LHCN-M2 (cell line): Measurements from ENCODE around the gene RPS19. TPM values are rescaled to one million over a fixed set of nuclear protein-coding genes. Genes with fewer than 3 reads are reported as not detected.

Source experiments
- DNase-seq: peaks from one replicate; pipeline ENCODE4 v3.0.0-alpha.2; 2012; ENCODE audit warnings: low read depth
- total RNA-seq: library from RNA; depleted of rRNA; stranded (reverse); fragments of >200 nt; gene quantifications from 2 replicates; pipeline ENCODE4 v1.2.3, GENCODE V29; 2014

Gene RPS19
- total RNA-seq, 1 experiment from 2014 or later: 611 TPM

GRCh38 chr19:41897181-41897580 lies 37.1 kb downstream of the RPS19 start:
- DNase-seq: no peak

DNA sequence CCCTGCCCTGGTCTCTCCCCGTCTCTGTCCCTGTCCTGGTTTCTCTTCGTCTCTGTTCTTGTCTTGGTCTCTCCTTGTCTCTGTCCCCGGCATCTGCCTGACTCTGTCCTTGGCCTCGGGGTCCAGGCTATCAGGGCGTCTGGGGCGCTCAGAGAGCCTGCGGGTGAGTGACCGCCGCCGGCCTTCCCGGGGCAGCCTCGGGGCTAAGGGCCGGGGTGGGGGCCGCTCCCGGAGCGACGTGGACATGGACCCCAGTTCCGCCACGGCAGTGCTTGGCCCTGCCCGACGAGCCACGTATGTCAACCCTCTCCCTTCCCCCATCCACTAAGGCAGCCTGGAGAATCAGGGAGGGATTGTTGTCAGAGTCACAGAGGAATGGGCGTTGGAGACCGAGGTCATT lies 37.8 kb downstream of the RPS19 start:
- DNase-seq: no peak

DNA sequence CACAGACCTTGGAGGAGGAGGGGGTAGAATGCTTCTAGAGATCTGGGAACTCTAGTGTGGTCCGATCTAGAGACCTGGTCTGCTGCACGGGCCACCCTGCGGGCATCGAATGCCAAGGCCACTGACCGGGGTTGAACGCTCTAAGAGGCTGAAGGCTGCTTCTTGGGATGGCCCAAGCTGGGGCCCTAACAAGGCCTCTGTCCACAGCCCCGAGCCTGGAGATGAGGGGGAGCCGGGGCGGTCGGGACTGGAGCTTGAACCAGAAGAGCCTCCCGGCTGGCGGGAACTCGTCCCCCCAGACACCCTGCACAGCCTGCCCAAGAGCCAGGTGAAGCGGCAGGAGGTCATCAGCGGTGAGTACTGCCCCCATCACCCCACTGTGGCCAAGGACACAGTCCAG lies 38.2 kb downstream of the RPS19 start:
- DNase-seq: no peak

GRCh38 chr19:41901707-41902360 lies 41.8 kb downstream of the RPS19 start:
- no peak for DNase-seq

DNA sequence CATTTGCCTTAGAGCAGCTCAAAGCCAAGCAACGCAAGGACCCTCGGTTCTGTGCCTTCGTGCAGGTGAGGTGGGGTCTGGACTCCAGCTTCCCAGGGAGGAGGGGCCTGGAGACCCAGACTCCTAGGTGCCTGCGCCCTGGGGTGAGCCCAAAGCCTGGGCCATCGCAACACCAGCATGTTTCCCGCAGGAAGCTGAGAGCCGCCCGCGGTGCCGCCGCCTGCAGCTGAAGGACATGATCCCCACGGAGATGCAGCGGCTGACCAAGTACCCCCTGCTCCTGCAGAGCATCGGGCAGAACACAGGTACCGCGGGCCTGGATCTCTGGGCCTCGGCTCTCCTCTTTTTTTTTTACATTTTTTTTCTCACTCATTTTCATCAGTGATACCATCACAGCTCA lies 42.5 kb downstream of the RPS19 start:
- DNase-seq: no peak

DNA sequence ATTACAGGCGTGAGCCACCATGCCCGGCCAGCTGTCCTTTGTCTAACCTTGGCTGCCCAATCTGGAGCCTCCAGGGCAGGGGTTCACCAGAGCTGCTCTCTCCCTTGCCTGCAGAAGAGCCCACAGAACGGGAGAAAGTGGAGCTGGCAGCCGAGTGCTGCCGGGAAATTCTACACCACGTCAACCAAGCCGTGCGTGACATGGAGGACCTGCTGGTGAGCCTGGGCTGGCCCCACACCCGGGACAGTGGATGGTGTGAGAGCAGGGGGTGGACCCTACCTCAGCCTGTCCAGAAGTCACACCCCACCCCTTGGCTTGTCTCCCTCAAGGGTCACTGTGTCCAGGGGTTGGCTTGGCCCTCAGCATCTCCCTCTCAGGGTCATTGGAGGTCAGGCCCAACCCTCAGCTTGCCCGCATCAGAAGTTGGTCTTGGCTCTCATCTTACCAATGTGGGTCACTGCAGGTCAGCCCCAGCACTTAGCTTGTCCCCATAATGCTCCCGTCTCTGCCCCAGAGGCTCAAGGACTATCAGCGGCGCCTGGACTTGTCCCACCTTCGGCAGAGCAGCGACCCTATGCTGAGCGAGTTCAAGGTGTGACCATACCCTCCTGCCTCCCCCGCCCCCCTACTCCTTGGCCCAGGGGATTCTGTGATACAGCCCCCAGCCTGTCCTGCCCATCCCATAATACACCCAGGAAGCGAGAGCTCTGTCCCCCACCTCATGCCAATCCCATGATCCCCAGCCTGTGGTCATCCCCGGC lies 43.3 kb downstream of the RPS19 start:
- DNase-seq: no peak

DNA sequence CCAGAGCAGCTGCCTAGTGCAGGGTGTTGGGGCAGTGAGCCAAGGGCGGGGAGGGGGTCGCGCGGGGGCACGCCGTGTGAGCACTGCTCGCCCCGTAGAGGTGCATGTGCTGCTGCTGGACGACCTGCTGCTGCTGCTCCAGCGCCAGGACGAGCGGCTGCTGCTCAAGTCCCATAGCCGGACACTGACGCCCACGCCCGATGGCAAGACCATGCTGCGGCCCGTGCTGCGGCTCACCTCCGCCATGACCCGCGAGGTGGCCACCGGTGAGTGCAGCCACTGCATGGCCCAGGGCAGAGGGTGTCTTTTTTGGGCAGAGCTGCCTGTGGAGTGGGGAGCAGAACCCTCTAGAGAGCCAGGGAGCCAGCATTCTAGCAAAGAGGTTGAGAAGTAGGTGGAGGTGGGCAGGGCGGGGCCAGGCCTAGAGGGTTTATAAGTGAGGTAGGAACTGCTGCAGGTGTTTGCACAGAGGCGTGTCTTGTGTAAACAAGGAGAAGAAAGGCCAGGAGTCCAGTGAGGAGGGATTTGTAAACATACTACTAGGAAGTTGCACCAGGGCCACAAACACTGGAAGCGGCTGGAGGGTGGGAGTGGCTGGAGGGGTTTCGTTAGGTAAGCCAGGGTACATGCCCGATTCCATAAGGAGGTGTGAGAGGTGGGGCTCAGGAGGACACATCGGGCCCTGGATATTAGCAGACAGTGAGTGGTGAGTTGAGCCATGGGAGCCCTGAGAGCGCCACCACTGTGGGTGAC lies 44.2 kb downstream of the RPS19 start:
- DNase-seq: no peak

DNA sequence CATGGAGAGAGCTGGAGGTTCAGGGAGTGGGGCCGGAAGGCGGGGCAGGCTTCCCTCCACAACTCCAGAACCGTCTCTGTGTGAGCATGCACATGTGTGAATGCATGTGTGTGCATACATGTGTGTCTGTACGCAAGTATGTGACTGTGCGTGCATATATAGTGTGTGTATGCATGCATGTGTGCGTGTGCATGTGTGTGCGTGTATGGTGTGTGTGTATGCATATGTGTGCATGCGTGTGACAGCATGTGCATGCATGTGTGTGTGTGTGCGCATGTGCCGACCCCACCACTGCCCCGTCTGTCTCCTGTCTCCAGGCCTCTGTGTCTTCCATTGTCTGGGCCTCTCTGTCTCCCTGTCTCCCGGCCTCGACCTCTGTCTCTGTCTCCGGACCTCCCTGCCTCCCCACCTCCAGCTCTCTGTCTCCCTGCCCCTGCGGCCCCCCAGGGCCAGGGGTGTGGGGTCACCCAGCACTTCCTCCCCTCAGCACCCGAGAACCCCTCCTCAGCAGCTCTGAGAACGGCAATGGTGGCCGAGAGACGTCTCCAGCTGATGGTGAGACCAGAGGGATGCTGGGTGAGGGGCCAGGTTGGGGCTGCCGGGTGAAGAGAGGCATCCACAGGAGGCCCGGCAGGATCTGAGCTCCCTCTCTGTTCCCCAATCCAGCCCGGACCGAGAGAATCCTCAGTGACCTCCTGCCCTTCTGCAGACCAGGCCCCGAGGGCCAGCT lies 45.4 kb downstream of the RPS19 start:
- no peak for DNase-seq

GRCh38 chr19:41906271-41906670 lies 46.2 kb downstream of the RPS19 start:
- DNase-seq: no peak

- no peak for DNase-seq
Measured at GRCh38 chr19:41906916-41907680, 47.0 kb downstream of the RPS19 start.

DNA sequence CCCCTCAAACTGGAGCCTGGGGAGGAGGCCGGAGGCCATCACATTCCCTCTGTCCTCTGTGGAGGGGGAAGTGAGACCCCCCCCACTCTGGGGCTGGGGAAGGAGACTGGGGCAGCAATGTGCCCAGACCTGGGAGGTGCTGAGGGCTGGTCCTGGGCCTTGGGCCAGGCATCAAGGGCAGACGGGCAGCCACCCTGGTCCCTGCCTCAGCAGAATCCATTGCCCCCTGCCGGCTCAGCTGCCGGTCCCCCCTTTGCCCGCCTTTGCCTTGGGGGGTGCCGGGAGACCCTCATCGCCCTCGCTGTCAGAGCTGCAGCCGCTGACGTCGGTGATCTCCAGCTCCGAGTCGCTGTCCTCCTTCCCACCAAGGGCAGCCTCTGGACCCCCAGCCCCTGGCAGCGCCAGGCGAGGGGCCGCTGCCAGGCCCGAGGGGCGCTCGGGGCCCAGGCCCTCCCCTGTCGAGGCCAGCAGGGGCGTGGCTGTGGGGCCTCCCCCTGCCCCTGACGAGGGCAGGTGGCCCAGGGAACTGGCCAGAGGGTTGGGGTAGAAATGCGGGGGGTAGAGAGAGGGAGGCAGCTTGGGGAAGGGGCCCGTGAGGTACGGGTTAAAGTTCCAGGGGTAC lies 48.0 kb downstream of the RPS19 start:
- DNase-seq: no peak

DNA sequence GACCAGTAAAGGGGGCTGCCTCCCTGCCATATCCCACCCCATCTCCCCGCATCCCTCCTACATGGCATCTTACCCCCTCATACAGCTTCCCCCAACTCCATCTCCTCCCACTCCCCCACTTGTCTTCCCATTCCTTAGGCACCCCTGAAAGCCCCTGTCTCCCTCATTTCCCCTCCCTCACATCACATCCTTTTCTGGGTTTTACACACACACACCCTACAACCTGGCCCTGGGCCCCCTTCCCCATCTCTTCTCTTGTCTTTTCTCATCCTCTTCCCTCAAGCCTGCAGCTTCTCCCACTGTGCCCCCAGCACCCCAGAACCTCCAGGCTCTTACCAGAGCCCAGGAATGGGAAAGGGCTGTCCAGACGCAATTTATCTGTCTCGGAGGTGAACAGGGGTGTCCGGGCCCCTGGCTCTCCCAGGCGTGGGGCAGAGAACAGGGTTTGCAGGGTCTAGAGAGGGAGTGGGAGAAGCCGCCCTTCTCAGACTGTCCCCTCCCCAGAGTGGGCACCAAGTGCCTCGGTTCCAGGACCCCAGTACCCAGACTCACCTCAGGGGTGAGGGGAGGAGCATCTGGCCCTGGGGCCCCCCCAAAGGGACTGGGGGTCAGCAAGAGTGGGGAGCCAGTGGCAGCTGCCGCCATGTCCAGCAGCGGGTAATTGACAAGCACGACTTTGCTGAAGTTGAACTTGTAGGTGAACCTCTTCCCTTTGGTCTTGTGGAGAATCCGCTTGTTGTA lies 48.8 kb downstream of the RPS19 start:
- no peak for DNase-seq

DNA sequence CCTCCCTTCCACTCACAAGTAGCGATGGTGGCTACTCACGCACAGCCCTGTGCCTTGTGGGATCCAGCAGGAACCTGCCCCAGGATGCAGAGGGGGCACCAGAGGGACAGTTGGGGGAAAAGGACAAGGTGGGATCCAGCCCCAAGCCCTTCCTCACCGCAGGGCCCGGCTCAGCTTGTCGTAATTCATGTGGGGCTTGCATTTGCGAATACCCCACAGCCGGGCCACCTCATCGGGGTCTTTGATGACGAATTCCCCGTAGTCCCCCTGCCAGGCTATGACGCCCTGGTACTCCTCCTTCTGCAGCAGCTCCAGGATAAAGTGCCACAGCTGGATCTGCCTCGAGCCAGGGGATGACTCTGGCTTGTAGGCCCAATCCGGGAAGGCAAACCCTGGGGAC lies 49.7 kb downstream of the RPS19 start:
- DNase-seq: no peak

DNA sequence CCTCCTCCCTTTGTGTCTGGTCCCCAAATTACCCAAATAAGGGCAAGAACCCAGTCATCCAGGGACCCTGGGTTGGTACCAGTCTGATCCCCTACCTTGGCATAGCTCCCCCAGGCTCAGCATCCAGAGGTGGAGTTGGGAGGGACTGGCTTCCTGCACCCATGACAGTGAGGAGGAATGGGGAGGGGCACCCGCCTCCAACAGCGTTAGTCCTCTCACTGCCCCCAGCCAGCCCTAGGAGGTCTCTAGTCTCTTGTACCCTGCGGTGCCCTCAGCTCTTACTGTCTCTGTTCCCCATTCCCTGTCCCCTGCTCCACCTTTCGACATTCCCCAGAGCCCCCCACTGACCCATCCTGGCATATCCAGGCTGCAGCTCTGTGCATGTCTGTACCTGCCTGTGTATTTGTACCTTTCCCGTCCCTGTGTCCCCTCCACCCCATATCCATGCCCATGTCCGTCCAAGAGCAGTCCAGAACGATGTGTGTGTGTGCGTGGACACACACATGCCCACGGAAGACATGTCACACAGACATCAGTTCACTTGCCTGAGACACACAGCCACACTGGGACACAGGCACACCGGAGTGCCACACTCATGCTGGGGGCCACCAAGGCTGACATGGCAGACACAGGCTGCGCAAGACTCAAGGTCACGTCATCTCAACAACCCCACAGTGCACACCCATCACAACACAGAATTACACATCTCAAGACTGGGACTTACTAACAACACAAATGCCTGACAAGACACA lies 50.4 kb downstream of the RPS19 start:
- no peak for DNase-seq

DNA sequence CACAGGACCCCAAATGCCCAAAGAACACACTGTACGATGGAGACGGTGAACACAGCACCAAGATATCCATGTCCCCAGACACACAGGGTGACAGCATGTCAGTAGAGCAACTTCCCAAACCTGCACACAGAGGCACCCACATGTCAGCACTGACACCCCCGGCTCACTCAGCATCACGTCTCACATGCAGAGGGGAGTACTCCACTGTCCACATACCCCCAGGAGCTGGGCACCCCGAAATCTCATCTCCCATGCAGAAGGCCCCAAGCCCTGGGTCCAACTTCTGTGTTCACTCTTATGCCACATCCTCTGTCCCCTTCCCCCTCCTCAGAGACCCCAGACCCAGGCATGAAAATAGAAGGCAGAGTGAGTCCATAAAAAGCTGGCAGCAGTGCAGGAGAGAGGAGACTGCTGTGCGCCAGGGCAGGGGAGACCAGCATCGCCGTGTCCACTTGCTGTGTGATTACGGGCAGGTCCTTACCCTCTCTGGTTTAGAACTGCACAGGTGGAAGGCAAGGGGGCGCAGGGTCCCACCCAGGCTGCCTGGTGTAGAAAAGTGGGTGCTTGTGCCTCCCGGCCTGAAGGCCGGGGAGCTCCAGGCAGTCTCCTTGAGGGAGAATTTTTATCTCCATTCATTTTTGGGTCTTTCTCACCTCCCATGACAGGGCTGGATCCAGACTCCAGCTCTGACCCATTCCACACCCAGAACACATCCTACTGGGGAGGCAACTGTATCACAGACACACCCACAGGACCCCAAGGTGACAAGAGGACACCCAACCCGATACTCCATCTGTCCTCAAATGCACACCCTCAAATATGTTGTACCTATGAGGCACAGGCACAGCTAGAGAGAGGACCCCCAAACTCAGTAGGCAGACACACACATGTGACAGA lies 51.2 kb downstream of the RPS19 start:
- no peak for DNase-seq

- no peak for DNase-seq
Measured at GRCh38 chr19:41911889-41912731, 52.1 kb downstream of the RPS19 start.

DNA sequence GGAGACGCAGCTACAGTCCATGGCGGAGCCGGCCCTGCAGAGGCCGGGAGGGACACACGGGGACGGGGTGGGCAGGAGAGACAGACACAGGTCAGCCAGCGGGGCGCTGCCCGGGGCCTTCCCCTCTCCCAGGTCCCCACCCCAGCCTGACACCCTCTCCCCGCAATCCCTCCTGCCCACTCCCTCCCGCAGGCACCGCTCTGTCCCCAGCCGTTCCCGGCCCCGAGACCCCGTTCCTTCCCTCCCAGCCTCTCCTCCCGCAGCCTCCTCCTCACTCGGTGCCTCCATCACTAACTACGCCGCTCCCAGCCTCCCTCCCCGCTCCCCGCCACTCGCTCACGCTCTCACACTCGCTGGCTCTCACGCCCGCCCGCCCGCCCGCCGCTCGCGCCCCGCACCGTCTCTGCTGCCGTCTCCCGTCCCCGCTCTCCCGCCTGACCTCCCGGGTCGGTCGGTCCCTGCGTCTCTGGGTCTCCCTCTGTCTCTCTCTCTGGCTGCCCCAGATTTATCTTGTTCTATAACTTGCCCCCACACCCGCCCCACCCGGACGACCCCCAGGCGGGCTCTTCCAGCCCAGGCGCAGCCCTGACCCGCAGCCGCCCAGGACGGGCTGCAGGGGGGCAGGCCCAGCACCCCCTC lies 53.0 kb downstream of the RPS19 start:
- DNase-seq: no peak
